Vagina (tissue), 2 donors: ENCODE measurements around the gene MKRN2.

ENCODE experiments used
- CTCF ChIP-seq, 3 experiments: fragments of 450-650 bp in 2 of 3; fragments of 200-600 bp in 1 of 3; sonication (generic) in 1 of 3; IDR thresholded peaks; one replicate each; pipeline ENCODE4 v1.5.1; 2017 to 2019; ENCODE audit warnings: antibody characterized with exemption in 3 of 3, mild to moderate bottlenecking in 2 of 3, moderate library complexity in 2 of 3
- POLR2A ChIP-seq, 2 donors: fragments of 450-650 bp; IDR thresholded peaks; one replicate each; pipeline ENCODE4 v1.6.1; 2017; ENCODE audit warnings: antibody characterized with exemption in 2 of 2, mild to moderate bottlenecking in 2 of 2, moderate library complexity in 2 of 2

DNA sequence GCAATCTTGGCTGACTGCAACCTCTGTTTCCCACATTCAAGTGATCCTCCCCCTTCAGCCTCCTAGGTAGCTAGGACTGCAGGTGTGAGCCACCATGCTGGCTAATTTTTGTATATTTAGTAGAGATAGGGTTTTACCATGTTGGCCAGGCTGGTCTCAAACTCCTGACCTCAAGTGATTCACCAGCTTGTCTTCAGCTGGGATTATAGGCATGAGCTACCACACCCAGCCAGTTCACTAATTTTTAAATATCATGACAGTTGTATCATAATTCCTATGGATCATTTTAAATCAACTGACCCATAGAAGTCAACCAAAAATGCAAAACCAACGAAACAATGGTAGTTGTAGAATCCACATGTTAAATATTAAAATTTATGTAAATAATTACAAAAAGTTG lies 71.9 kb downstream of the MKRN2 start:
- no peak for TF ChIP-seq POLR2A (IDR thresholded peaks at IDR 0.05)
- TF ChIP-seq CTCF (IDR thresholded peaks at IDR 0.05): no peak
